K562 (cell line): ENCODE data around the gene TMC8. TPM values are rescaled to one million over a fixed set of nuclear protein-coding genes. Genes with fewer than 3 reads are reported as not detected.
A peak's percentile ranks its signal among the peaks of the same experiment; 100 is the strongest.

Source experiments
- ATAC-seq: fragments of 200-7000 bp; cut with Tn5 transposase; 3 replicates; pipeline ENCODE4 v1.9.1; 2020; ENCODE audit warnings: moderate library complexity
- BruUV-seq: library from RNA; stranded (reverse); fragments of 400-500 nt; replicated peaks from 2 replicates; lab custom pipeline; 2021; lab: Mats Ljungman, UMichigan
- CTCF ChIA-PET: fragments of 300-600 bp; formaldehyde crosslinking; extraction: SDS; loops from one replicate; lab custom pipeline; 2021; ENCODE audit warnings: low intra/inter-chr PET ratio; lab: Yijun Ruan, JAX
- POLR2A ChIA-PET: fragments of 300-600, 350-650 bp; sonication (Branson Sonifier 250); formaldehyde crosslinking; extraction: SDS; loops from one replicate; lab custom pipeline; 2021; ENCODE audit warnings: antibody characterized with exemption, inconsistent platforms; lab: Yijun Ruan, JAX
- DNase-seq, 4 experiments: peaks; one replicate each; pipeline versions ENCODE4 v3.0.0 to v3.0.0-alpha.2; 2011 to 2018; ENCODE audit warnings: low spot score in 3 of 4, mixed read lengths in 3 of 4; ENCODE audit errors: extremely low read depth in 1 of 4
- FAIRE-seq: peaks from 2 replicates; lab custom pipeline; 2011; peaks lifted over from hg19 to GRCh38; lab: Jason Lieb, UNC
- H2AFZ ChIP-seq: 2 replicates; pipeline ENCODE4 v1.6.0; 2011; ENCODE audit warnings: low read depth, low read length, control low read depth, inconsistent platforms
- H3K27ac ChIP-seq: fragments of 200-600 bp; 3 replicates; pipeline ENCODE4 v1.8.0; 2011; ENCODE audit warnings: low read depth, mild to moderate bottlenecking, control low read depth, inconsistent platforms, low read length, moderate library complexity, mixed read lengths; ENCODE audit errors: extremely low read depth
- H3K27me3 ChIP-seq, 2 experiments: fragments of 300-600 bp in 1 of 2; 2 replicates in 1 of 2; 3 replicates in 1 of 2; pipeline versions ENCODE4 v1.6.0 to v1.8.0; 2011; ENCODE audit warnings: inconsistent platforms in 2 of 2, low read length in 2 of 2, mild to moderate bottlenecking in 1 of 2, mixed read lengths in 1 of 2, moderate library complexity in 1 of 2; ENCODE audit not compliant: control insufficient read depth in 2 of 2, insufficient read depth in 2 of 2
- H3K36me3 ChIP-seq: fragments of 300-600 bp; 3 replicates; pipeline ENCODE4 v1.8.0; 2011; ENCODE audit warnings: mild to moderate bottlenecking, low read length, inconsistent platforms; ENCODE audit not compliant: control insufficient read depth, insufficient read depth
- H3K4me1 ChIP-seq, 2 experiments: fragments of 200-600 bp in 1 of 2; replicated peaks in 1 of 2; 2 replicates in 1 of 2; 3 replicates in 1 of 2; pipeline versions ENCODE4 v1.5.1 to v1.8.0; 2011; ENCODE audit warnings: inconsistent platforms in 2 of 2, low read length in 2 of 2, mild to moderate bottlenecking in 1 of 2, mixed read lengths in 1 of 2, moderate library complexity in 1 of 2; ENCODE audit not compliant: control insufficient read depth in 2 of 2, insufficient read depth in 2 of 2
- H3K4me2 ChIP-seq: 2 replicates; pipeline ENCODE4 v1.6.1; 2011; ENCODE audit warnings: low read length, control low read depth, inconsistent platforms, mixed read lengths; ENCODE audit not compliant: insufficient read depth
- H3K4me3 ChIP-seq: fragments of 200-600 bp; sonication (generic), shearing (Covaris generic); 2 replicates; pipeline ENCODE4 v1.5.1; 2016; ENCODE audit warnings: control low read depth, inconsistent platforms
- H3K79me2 ChIP-seq: fragments of 200-600 bp; 3 replicates; pipeline ENCODE4 v1.8.0; 2011; ENCODE audit warnings: low read length, inconsistent platforms; ENCODE audit not compliant: control insufficient read depth, insufficient read depth
- H3K9ac ChIP-seq, 2 experiments: 2 replicates each; pipeline versions ENCODE4 v1.6.0 to v1.6.1; 2011; ENCODE audit warnings: low read depth in 2 of 2, low read length in 2 of 2, control low read depth in 1 of 2, inconsistent platforms in 1 of 2, mild to moderate bottlenecking in 1 of 2, mixed read lengths in 1 of 2; ENCODE audit not compliant: insufficient read depth in 1 of 2
- H3K9me1 ChIP-seq: one replicate; pipeline ENCODE4 v1.6.0; 2011; ENCODE audit warnings: inconsistent platforms, mild to moderate bottlenecking, low read length, moderate library complexity; ENCODE audit not compliant: control insufficient read depth, insufficient read depth
- H3K9me3 ChIP-seq: replicated peaks from 2 replicates; pipeline ENCODE4 v1.5.1; 2011; ENCODE audit warnings: low read depth, low read length, inconsistent platforms; ENCODE audit not compliant: control insufficient read depth, insufficient read depth
- H4K20me1 ChIP-seq: replicated peaks from 2 replicates; pipeline ENCODE4 v1.6.1; 2011; ENCODE audit warnings: low read length, inconsistent platforms, mixed read lengths; ENCODE audit not compliant: control insufficient read depth, insufficient read depth
- POLR2G ChIP-seq: fragments of 200-400 bp; formaldehyde crosslinking; IDR thresholded peaks from 2 replicates; pipeline ENCODE4 v1.6.1; 2017; ENCODE audit warnings: low read depth, mild to moderate bottlenecking, antibody characterized with exemption, low read length, moderate library complexity
- ZKSCAN3 ChIP-seq: fragments of 250-450 bp; sonication (Bioruptor Pico); IDR thresholded peaks from 2 replicates; pipeline ENCODE4 v1.4.0; 2020
- WGBS: fragments of 100-300 bp; shearing (Covaris generic); methylation state at CpG from one replicate; pipeline ENCODE4 v1.1.6; 2016; ENCODE audit warnings: low coverage, mixed read lengths; ENCODE audit not compliant: insufficient coverage; ENCODE audit errors: missing lambda C conversion rate; 5-methylcytosine and 5-hydroxymethylcytosine counted together
- in situ Hi-C: fragments of 300-500 bp; cut with MboI; formaldehyde crosslinking; loops from 4 replicates; pipeline ENCODE4 v1.15.0; 2018; ENCODE audit warnings: inconsistent platforms, mixed read lengths
- intact Hi-C: fragments of 100-400 bp; cut with micrococcal nuclease; formaldehyde crosslinking; loops from 2 replicates; pipeline ENCODE4 v1.14.2; 2022
- polyA plus RNA-seq, 8 experiments: library from polyadenylated mRNA; depleted of rRNA in 4 of 8; stranded (reverse) in 5 of 8; unstranded in 3 of 8; fragments of >200 nt; fragmentation: Nextera tagmentation in 2 of 8; fragmentation: Illumina TruSeq in 1 of 8; extraction: Ambion mirVana in 2 of 8; extraction: Trizol in 1 of 8; gene quantifications; 2 replicates each; pipeline versions ENCODE4 v1.2.1 to v1.2.3, GENCODE V29; 2011 to 2014; ENCODE audit warnings: inconsistent platforms in 1 of 8, missing spikeins in 1 of 8
- total RNA-seq, 7 experiments: library from RNA; depleted of rRNA in 6 of 7; stranded (reverse); fragments of >200 nt in 6 of 7; fragmentation: Illumina TruSeq in 2 of 7; extraction: Trizol in 2 of 7; gene quantifications; 2 replicates each; pipeline versions ENCODE4 v1.2.1 to v1.2.3, GENCODE V29; 2011 to 2021; ENCODE audit warnings: low replicate concordance in 1 of 7
- TF ChIP-seq, protein P1 (sequence below), 3 experiments: fragments of 200-800 bp in 1 of 3; fragments of 250-450 bp in 1 of 3; fragments of 450-650 bp in 1 of 3; sonication (Bioruptor Pico) in 1 of 3; sonication (Bioruptor generic) in 1 of 3; formaldehyde crosslinking in 1 of 3; IDR thresholded peaks; 2 replicates each; pipeline versions ENCODE4 v1.6.1 to v1.8.0; 2016 to 2022; ENCODE audit warnings: mild to moderate bottlenecking in 2 of 3, missing genetic modification characterization in 2 of 3, missing compliant biosample characterization in 1 of 3, moderate library complexity in 1 of 3
- TF ChIP-seq, protein P2 (sequence below): fragments of 450-650 bp; IDR thresholded peaks from 2 replicates; pipeline ENCODE4 v1.6.1; 2017; ENCODE audit warnings: mild to moderate bottlenecking, moderate library complexity
- TF ChIP-seq, protein P3 (sequence below): fragments of 250-450 bp; sonication (Bioruptor Pico); IDR thresholded peaks from 2 replicates; pipeline ENCODE4 v1.8.0; 2022; ENCODE audit warnings: moderate library complexity, mild to moderate bottlenecking, inconsistent platforms
- TF ChIP-seq, protein P4 (sequence below), 3 experiments: IDR thresholded peaks in 2 of 3; conservative IDR thresholded peaks in 1 of 3; 2 replicates each; pipeline ENCODE4 v1.5.1; 2011 to 2012; ENCODE audit warnings: low read length in 3 of 3, mild to moderate bottlenecking in 3 of 3, control low read depth in 2 of 3, improper control_type of control experiment in 1 of 3, inconsistent platforms in 1 of 3, low read depth in 1 of 3, mixed read lengths in 1 of 3, moderate library complexity in 1 of 3; ENCODE audit not compliant: insufficient read depth in 2 of 3

The TMC8 gene
- total and polyA plus RNA-seq, 9 of the 15 experiments (the other 6 are each of a cell fraction or from before 2014, with no cell fraction given) = 0.13 to 10.9 (median 2.8) TPM

DNA sequence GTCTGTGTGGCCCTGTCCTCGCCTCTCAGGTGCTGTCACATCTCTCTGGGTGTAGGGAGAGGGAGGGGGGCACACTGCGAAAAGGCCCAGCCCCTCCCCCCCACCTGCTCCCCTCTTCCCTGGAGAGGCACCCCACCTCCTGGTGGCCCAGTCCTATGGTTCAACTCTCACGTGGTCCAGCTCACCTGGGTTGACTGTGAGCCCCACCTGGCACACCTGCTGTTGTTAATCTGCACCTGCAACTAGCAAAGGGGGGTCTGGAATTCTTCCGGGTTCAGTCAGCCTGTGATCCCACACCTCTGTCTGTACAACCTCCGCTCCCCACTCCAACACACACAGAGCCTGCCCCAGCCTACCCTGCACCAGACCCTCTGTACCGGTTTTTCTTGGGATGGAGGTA is 35.8 kb downstream of the TMC8 start:
- FAIRE-seq (no peak), ATAC-seq (no peak), DNase-seq (no peak)
- WGBS = 49% methylated on average over 5 of the region's 6 CpGs
- in situ Hi-C loops = no loop called here
- CTCF ChIA-PET = no interaction called here
- Histone ChIP-seq H3K4me3 (no peak overlapping the region), H3K4me2 (no peak overlapping the region), H3K27me3 (no peaks in the 10 kb centered on the region), H3K79me2 (peaks cover 35% of the 10 kb centered on the region), H2AFZ (no peak overlapping the region), H3K9me3 (no peaks in the 10 kb centered on the region), H3K27ac (no peak overlapping the region), H3K9ac (peak overlapping the region in 1 of 2 experiments; percentile 41; a peak in 1 of 4 replicates), H4K20me1 (peaks cover 8% of the 10 kb centered on the region), H3K9me1 (peaks cover 5% of the 10 kb centered on the region), H3K36me3 (peaks cover 23% of the 10 kb centered on the region; the same call in 2 of the 3 replicates), H3K4me1 (peaks cover 24 to 65% of the 10 kb centered on the region in 2 experiments; a peak in 4 of 5 replicates)
- POLR2A ChIA-PET = interaction anchor here (0.6 to 0.7 kb wide), 2 partner anchors 10 to 18 kb away, joined by 3 read pairs; no protein-coding TSS in a partner anchor
- intact Hi-C loops = loop anchor here (5.0 kb wide), 1 partner anchor 39 kb away; the partner anchor contains the start of gene TMC6
- no TSS peak for BruUV-seq
- TF ChIP-seq, protein P1, sequence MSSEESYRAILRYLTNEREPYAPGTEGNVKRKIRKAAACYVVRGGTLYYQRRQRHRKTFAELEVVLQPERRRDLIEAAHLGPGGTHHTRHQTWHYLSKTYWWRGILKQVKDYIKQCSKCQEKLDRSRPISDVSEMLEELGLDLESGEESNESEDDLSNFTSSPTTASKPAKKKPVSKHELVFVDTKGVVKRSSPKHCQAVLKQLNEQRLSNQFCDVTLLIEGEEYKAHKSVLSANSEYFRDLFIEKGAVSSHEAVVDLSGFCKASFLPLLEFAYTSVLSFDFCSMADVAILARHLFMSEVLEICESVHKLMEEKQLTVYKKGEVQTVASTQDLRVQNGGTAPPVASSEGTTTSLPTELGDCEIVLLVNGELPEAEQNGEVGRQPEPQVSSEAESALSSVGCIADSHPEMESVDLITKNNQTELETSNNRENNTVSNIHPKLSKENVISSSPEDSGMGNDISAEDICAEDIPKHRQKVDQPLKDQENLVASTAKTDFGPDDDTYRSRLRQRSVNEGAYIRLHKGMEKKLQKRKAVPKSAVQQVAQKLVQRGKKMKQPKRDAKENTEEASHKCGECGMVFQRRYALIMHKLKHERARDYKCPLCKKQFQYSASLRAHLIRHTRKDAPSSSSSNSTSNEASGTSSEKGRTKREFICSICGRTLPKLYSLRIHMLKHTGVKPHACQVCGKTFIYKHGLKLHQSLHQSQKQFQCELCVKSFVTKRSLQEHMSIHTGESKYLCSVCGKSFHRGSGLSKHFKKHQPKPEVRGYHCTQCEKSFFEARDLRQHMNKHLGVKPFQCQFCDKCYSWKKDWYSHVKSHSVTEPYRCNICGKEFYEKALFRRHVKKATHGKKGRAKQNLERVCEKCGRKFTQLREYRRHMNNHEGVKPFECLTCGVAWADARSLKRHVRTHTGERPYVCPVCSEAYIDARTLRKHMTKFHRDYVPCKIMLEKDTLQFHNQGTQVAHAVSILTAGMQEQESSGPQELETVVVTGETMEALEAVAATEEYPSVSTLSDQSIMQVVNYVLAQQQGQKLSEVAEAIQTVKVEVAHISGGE (CRISPR knock-in tag; IDR thresholded peaks at IDR 0.05) = no peak
- TF ChIP-seq, protein P2, sequence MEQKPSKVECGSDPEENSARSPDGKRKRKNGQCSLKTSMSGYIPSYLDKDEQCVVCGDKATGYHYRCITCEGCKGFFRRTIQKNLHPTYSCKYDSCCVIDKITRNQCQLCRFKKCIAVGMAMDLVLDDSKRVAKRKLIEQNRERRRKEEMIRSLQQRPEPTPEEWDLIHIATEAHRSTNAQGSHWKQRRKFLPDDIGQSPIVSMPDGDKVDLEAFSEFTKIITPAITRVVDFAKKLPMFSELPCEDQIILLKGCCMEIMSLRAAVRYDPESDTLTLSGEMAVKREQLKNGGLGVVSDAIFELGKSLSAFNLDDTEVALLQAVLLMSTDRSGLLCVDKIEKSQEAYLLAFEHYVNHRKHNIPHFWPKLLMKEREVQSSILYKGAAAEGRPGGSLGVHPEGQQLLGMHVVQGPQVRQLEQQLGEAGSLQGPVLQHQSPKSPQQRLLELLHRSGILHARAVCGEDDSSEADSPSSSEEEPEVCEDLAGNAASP = no peak
- TF ChIP-seq POLR2G = 0 out of 2 replicates have a peak, but pooled peaks have one; percentile 11
- TF ChIP-seq, protein P3, sequence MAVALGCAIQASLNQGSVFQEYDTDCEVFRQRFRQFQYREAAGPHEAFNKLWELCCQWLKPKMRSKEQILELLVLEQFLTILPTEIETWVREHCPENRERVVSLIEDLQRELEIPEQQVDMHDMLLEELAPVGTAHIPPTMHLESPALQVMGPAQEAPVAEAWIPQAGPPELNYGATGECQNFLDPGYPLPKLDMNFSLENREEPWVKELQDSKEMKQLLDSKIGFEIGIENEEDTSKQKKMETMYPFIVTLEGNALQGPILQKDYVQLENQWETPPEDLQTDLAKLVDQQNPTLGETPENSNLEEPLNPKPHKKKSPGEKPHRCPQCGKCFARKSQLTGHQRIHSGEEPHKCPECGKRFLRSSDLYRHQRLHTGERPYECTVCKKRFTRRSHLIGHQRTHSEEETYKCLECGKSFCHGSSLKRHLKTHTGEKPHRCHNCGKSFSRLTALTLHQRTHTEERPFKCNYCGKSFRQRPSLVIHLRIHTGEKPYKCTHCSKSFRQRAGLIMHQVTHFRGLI (CRISPR knock-in tag) = no peak
- TF ChIP-seq, protein P4, sequence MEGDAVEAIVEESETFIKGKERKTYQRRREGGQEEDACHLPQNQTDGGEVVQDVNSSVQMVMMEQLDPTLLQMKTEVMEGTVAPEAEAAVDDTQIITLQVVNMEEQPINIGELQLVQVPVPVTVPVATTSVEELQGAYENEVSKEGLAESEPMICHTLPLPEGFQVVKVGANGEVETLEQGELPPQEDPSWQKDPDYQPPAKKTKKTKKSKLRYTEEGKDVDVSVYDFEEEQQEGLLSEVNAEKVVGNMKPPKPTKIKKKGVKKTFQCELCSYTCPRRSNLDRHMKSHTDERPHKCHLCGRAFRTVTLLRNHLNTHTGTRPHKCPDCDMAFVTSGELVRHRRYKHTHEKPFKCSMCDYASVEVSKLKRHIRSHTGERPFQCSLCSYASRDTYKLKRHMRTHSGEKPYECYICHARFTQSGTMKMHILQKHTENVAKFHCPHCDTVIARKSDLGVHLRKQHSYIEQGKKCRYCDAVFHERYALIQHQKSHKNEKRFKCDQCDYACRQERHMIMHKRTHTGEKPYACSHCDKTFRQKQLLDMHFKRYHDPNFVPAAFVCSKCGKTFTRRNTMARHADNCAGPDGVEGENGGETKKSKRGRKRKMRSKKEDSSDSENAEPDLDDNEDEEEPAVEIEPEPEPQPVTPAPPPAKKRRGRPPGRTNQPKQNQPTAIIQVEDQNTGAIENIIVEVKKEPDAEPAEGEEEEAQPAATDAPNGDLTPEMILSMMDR (IDR thresholded peaks at IDR 0.05 in 2 of 3, conservative IDR thresholded peaks at IDR 0.05 in 1 of 3; ENCODE audit: insufficient read depth in 2 of 3, low read depth in 1 of 3, low read length in 3 of 3) = 0 out of 6 replicates have a peak, but pooled peaks of 2 of the 3 experiments have one; percentile 1
- TF ChIP-seq ZKSCAN3 (CRISPR knock-in tag) = no peak
